Suprapubic skin (tissue), 4 donors: ENCODE measurements around the gene CSAD.

Experiments
- CTCF ChIP-seq, 2 donors: fragments of 200-600 bp in 1 of 2; fragments of 450-650 bp in 1 of 2; sonication (generic) in 1 of 2; IDR thresholded peaks; one replicate each; pipeline ENCODE4 v1.5.1; 2016 to 2019; ENCODE audit warnings: antibody characterized with exemption in 2 of 2, mild to moderate bottlenecking in 1 of 2, moderate library complexity in 1 of 2
- EP300 ChIP-seq: sonication (generic); formaldehyde crosslinking; IDR thresholded peaks from one replicate; pipeline ENCODE4 v1.6.1; 2017; ENCODE audit warnings: antibody characterized with exemption
- POLR2A ChIP-seq, 2 donors: fragments of 450-650 bp; IDR thresholded peaks; one replicate each; pipeline ENCODE4 v1.6.1; 2017; ENCODE audit warnings: antibody characterized with exemption in 2 of 2, mild to moderate bottlenecking in 2 of 2, moderate library complexity in 2 of 2
- POLR2AphosphoS5 ChIP-seq, 3 donors: sonication (generic); formaldehyde crosslinking; IDR thresholded peaks; one replicate each; pipeline ENCODE4 v1.6.1; 2017; ENCODE audit warnings: antibody characterized with exemption in 3 of 3

- no peak for TF ChIP-seq CTCF (IDR thresholded peaks at IDR 0.05)
- TF ChIP-seq POLR2AphosphoS5 (IDR thresholded peaks at IDR 0.05), result no peak
- no peak for TF ChIP-seq POLR2A (IDR thresholded peaks at IDR 0.05)
- TF ChIP-seq EP300, result no peak
Measured at GRCh38 chr12:53147181-53147580, 33.5 kb downstream of the CSAD start.
